ENCODE results near the gene AKR1C2. TPM values are rescaled to one million over a fixed set of nuclear protein-coding genes. Genes with fewer than 3 reads are reported as not detected.

The AKR1C2 gene
- total and polyA plus RNA-seq, 12 donors = 3.5 to 27.4 (median 10.3) TPM

DNA sequence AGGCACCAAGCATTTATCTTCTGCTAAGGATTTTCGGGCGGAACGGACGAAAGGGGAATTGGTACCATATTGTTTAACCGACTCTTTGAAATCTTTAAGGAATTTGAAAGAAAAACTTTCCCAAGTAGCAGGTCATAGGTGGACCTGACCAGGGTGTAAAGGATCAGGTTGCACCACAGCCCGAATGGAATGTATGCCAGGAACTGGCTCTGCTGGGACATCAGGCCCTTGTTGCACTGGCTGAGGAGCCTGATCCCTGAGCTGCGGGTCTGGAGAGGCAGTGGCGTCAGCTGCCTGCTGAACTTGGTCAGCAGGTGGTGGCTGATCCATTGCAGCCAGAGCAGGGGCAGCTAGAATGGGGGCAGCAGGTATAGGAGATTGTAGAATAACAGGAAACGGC is 41.4 kb upstream of the AKR1C2 start:
- H3K4me1 ChIP-seq (replicated peaks in 1 of 2) = peaks cover 4 to 9% of the 10 kb centered on the region in 2 donors
- WGBS, 4 donors = 84 to 94% (median 92%) methylated on average over 9 of the region's 9 CpGs
- H3K4me3 ChIP-seq = no peak overlapping the region
- no peaks in the 10 kb centered on the region for H3K27me3 ChIP-seq
- intact Hi-C loops (cut with DNase I) = no loop called here
- no peak overlapping the region for H3K27ac ChIP-seq
- H3K36me3 ChIP-seq (replicated peaks in 1 of 2) = no peaks in the 10 kb centered on the region
- TF ChIP-seq POLR2A (IDR thresholded peaks at IDR 0.05) = no peak
- TF ChIP-seq, protein P1, sequence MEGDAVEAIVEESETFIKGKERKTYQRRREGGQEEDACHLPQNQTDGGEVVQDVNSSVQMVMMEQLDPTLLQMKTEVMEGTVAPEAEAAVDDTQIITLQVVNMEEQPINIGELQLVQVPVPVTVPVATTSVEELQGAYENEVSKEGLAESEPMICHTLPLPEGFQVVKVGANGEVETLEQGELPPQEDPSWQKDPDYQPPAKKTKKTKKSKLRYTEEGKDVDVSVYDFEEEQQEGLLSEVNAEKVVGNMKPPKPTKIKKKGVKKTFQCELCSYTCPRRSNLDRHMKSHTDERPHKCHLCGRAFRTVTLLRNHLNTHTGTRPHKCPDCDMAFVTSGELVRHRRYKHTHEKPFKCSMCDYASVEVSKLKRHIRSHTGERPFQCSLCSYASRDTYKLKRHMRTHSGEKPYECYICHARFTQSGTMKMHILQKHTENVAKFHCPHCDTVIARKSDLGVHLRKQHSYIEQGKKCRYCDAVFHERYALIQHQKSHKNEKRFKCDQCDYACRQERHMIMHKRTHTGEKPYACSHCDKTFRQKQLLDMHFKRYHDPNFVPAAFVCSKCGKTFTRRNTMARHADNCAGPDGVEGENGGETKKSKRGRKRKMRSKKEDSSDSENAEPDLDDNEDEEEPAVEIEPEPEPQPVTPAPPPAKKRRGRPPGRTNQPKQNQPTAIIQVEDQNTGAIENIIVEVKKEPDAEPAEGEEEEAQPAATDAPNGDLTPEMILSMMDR (IDR thresholded peaks at IDR 0.05) = no peak
- peaks cover 0 to 4% (median 0%) of the 10 kb centered on the region in 3 donors for H3K9me3 ChIP-seq (replicated peaks in 1 of 3)
- no peak for DNase-seq

- 94 to 98% (median 95%) methylated on average over 1 of the region's 1 CpG for WGBS, 4 donors
- peaks cover 0 to 4% (median 0%) of the 10 kb centered on the region in 3 donors for H3K9me3 ChIP-seq (replicated peaks in 1 of 3)
- TF ChIP-seq, protein P1 (IDR thresholded peaks at IDR 0.05) = no peak
- no peak for TF ChIP-seq POLR2A (IDR thresholded peaks at IDR 0.05)
- no peaks in the 10 kb centered on the region for H3K36me3 ChIP-seq (replicated peaks in 1 of 2)
- no peak for DNase-seq
- H3K4me1 ChIP-seq (replicated peaks in 1 of 2) = peaks cover 4 to 9% of the 10 kb centered on the region in 2 donors
- no peak overlapping the region for H3K4me3 ChIP-seq
- H3K27ac ChIP-seq = no peak overlapping the region
- no peaks in the 10 kb centered on the region for H3K27me3 ChIP-seq
- intact Hi-C loops (cut with DNase I) = no loop called here
These were observed 40.1 kb upstream of the AKR1C2 start for GRCh38 chr10:5043716-5044115.

GRCh38 chr10:5042922-5043321 is 39.3 kb upstream of the AKR1C2 start:
- Histone ChIP-seq H3K9me3 (replicated peaks in 1 of 3) (peaks cover 0 to 4% (median 0%) of the 10 kb centered on the region in 3 donors), H3K36me3 (replicated peaks in 1 of 2) (no peaks in the 10 kb centered on the region), H3K4me1 (replicated peaks in 1 of 2) (peaks cover 4 to 9% of the 10 kb centered on the region in 2 donors), H3K27ac (no peak overlapping the region), H3K27me3 (no peaks in the 10 kb centered on the region), H3K4me3 (no peak overlapping the region)
- TF ChIP-seq POLR2A (IDR thresholded peaks at IDR 0.05) = no peak
- TF ChIP-seq, protein P1 (IDR thresholded peaks at IDR 0.05) = no peak
- intact Hi-C loops (cut with DNase I) = no loop called here
- DNase-seq = no peak
- WGBS, 4 donors = 54 to 90% (median 78%) methylated on average over 4 of the region's 4 CpGs

- no peak for TF ChIP-seq POLR2A (IDR thresholded peaks at IDR 0.05)
- TF ChIP-seq, protein P1 (IDR thresholded peaks at IDR 0.05) = no peak
- Histone ChIP-seq H3K27ac (peak overlapping the region in 1 of 5 donors; percentile 46), H3K27me3 (no peaks in the 10 kb centered on the region), H3K4me1 (replicated peaks in 1 of 2) (peaks cover 4 to 9% of the 10 kb centered on the region in 2 donors), H3K4me3 (peak overlapping the region in 1 of 4 donors; percentile 15), H3K9me3 (replicated peaks in 1 of 3) (peaks cover 0 to 4% (median 0%) of the 10 kb centered on the region in 3 donors), H3K36me3 (replicated peaks in 1 of 2) (no peaks in the 10 kb centered on the region)
- 61 to 69% (median 65%) methylated on average over 9 of the region's 9 CpGs for WGBS, 4 donors
- DNase-seq = no peak
- intact Hi-C loops (cut with DNase I) = no loop called here
These were observed 37.9 kb upstream of the AKR1C2 start for GRCh38 chr10:5041471-5042023.

Measured in adrenal gland (tissue), 12 donors.